Measurements from ENCODE around the gene PAIP2.
A peak's percentile ranks its signal among the peaks of the same experiment; 100 is the strongest.
"Not testable (repeated sequence)": the region's sequence is repeated elsewhere in the genome, so short reads cannot be mapped to it uniquely, and the experiment has no call there.

The PAIP2 gene

GRCh38 chr5:139392324-139392677 is 50.6 kb downstream of the PAIP2 start:
- DNase-seq (ENCODE audit: low spot score): no peak

- peak; percentile 97 for DNase-seq (ENCODE audit: low spot score)
Measured at GRCh38 chr5:139392678-139393496, 51.2 kb downstream of the PAIP2 start.

DNA sequence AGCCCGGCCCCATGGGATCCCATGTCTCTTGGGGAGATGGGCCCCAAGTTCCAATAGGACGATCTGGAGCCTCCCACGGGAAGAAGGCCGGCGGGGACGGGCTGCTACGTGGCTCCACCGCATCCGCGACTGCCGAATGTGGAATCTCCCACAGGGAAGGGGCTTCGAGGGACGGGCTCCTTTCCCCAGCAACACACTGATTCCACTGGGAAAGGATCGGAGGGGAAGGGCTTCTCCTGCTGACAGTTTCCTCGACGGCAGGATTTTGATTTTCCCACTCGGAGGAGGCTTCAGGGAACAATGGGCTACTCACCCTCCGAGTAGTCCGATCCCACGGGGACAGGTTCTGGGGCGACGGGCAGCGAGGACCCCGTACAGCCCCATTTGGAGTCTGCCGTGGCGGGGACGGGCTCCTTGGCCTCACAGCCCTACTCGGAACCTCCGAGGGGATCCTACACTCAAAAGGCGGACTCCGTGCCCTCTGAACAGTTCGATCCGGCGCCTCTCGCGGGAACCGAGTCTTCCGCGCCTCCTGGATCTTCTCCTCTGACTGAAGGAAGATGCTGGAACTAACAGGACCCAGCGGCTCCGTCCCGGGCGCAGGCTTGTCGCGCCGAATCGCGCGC is 52.0 kb downstream of the PAIP2 start:
- DNase-seq (ENCODE audit: low spot score): no peak

GRCh38 chr5:139394123-139394653 is 52.5 kb downstream of the PAIP2 start:
- no peak for DNase-seq (ENCODE audit: low spot score)

- DNase-seq (ENCODE audit: low spot score): no peak
Measured at GRCh38 chr5:139394654-139395566, 53.3 kb downstream of the PAIP2 start, which contains the start of gene PROB1. Gene PROB1 (minus strand): TSS chr5:139395104. CDS start chr5:139395081, 23 bp downstream.

DNA sequence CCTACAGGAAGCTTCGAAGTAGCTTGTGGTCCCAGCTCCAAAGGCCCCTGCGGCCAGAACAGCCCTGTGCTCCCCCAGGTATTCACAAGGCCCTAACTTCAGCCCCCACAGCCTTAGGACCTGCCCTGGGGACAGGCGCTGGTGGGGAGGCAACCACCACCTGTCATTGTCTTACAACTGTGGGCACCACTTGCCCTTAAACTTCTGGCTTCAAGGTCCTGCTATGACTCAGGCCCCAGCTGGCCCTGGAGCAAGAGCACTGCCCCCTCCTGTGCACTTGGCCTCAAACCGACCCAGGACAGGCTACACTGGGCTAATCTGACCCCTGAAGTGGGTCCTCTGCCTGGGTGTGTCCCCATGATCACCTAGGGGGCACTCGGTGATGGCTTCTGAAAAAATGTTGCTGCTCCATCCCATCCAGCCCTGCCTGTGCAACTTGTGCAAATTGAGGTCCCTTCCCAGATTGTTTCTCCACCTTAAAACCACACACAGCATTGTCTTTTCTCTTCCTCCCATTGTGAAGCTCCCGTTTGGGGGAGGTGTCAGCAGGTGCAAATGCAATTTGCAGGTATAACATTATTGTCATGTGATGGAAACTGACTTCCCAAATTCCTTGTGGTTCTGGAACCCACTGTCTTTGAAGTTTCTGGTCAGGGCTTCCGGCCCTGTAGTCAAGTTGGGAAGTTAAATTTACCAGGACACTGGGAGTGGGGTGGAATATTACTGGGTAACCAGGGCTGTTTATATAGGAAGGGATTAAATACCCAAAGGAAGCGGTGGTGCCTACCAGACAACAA is 54.4 kb downstream of the PAIP2 start:
- no peak for DNase-seq (ENCODE audit: low spot score)

GRCh38 chr5:139396691-139397090 is 55.0 kb downstream of the PAIP2 start:
- DNase-seq (ENCODE audit: low spot score): no peak

DNA sequence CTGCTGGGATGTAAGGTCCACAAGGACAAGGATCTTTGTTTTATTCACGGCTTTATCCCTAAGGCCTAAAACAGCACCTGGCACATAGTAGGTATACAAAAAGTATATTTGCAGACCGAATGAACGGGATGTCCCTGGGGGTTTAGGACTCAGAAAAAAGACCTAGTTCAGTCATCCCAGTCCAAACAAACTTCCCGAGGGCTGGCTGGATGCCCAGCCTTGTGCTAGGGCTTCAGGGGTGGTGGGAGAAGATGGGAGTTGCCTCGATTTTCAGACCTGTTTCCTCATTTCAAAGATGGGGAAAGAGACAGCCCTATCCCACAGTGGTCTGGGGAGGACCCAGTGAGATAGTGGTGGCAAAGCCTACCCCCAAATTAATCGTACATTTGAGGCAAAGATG is 56.3 kb downstream of the PAIP2 start:
- no peak for DNase-seq (ENCODE audit: low spot score)

DNA sequence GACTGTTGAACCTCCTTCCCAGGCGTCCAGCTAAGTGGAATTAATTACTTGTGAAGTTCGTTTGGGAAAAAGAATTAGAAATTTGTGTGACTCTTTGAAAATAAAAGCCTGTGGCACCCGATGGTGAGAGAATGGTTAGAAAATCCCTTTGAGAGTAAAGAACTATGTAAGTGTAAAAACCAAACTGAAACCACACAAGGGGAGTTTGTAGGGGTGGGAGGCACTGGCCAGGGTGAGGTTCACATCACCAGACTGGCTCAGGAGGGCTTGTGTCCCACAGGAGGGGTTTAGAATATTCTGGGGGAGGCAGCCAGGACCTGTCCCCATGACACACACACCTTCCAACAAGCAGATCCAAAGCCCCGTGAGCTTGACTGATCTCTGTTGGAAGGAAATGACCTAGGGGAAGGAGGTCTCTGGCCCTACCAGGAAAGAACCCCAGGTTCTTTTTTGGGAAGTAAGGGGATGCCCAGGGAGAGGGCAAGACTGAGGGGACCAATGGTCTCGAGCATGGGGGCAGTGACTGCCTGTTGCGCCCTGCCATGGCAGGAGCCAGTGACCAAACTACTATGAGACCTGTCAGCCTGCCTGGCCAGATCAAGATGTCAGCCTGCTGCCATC is 58.0 kb downstream of the PAIP2 start:
- DNase-seq (ENCODE audit: low spot score): no peak

- DNase-seq (ENCODE audit: low spot score): no peak
Measured at GRCh38 chr5:139401546-139401945, 59.9 kb downstream of the PAIP2 start.

- DNase-seq (ENCODE audit: low spot score): peak; percentile 77
Measured at GRCh38 chr5:139402561-139403158, 61.0 kb downstream of the PAIP2 start.

DNA sequence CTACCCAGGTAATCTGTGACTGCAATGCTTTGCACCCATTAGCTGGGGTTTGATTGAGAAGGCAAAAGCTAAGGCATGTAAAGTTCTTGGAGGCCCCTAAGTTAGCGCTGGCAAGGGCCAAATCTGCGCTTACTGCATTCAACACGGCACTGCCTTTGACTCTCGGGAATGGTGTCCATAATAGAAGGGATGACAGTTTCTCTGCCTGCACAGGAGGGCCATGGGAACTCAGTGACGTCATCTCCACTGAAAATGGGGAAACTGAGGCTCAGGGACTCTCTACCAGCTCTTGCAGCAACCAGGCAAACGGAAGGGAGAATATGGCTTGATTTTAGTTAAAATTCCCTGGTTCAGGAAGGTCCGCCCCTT is 61.7 kb downstream of the PAIP2 start:
- DNase-seq (ENCODE audit: low spot score): no peak

GRCh38 chr5:139403787-139404483 is 62.3 kb downstream of the PAIP2 start, which contains the start of gene SPATA24:
Gene SPATA24 (minus strand): TSS chr5:139404089. CDS start chr5:139404060, 29 bp downstream.
- peak; percentile 94 for DNase-seq (ENCODE audit: low spot score)

- DNase-seq (ENCODE audit: low spot score): no peak
Measured at GRCh38 chr5:139404484-139404840, 62.8 kb downstream of the PAIP2 start.

GRCh38 chr5:139406963-139407362 is 65.3 kb downstream of the PAIP2 start:
- DNase-seq (ENCODE audit: low spot score): no peak

- no peak for DNase-seq (ENCODE audit: low spot score)
Measured at GRCh38 chr5:139407517-139407916, 65.9 kb downstream of the PAIP2 start.

DNA sequence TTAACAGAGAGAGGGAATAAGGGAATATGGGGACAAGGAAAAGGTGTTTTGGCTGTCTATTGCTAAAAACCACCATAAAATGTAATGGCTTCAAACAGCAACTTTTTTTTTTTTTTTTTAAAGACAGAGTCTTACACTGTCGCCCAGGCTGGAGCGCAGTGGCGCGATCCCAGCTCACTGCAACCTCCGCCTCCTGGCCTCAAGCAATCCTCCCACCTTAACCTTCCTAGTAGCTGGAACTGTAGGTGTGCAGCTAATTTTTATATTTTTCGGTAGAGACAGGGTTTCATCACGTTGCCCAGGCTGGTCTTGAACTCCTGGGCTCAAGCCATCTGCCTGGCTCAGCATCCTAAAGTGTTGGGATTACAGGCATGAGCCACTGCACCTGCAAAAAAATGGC is 66.5 kb downstream of the PAIP2 start:
- DNase-seq (ENCODE audit: low spot score): no peak

DNA sequence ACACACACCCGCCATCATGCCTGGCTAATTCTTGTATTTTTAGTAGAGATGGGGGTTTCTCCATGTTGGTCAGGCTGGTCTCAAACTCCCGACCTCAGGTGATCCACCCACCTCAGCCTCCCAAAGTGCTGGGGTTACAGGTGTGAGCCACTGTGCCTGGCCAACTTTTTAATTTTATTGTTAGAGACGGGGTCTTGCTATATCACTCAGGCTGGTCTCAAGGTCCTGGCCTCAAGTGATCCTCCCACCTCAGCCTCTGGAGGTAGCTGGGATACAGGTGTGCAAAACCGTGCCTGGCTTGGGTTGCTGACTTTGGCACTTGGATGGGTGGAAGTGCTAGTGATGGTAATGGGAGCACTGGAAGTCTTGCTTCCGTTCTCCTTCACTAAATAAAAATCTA is 67.5 kb downstream of the PAIP2 start:
- not testable (repeated sequence) for DNase-seq (ENCODE audit: low spot score)

DNA sequence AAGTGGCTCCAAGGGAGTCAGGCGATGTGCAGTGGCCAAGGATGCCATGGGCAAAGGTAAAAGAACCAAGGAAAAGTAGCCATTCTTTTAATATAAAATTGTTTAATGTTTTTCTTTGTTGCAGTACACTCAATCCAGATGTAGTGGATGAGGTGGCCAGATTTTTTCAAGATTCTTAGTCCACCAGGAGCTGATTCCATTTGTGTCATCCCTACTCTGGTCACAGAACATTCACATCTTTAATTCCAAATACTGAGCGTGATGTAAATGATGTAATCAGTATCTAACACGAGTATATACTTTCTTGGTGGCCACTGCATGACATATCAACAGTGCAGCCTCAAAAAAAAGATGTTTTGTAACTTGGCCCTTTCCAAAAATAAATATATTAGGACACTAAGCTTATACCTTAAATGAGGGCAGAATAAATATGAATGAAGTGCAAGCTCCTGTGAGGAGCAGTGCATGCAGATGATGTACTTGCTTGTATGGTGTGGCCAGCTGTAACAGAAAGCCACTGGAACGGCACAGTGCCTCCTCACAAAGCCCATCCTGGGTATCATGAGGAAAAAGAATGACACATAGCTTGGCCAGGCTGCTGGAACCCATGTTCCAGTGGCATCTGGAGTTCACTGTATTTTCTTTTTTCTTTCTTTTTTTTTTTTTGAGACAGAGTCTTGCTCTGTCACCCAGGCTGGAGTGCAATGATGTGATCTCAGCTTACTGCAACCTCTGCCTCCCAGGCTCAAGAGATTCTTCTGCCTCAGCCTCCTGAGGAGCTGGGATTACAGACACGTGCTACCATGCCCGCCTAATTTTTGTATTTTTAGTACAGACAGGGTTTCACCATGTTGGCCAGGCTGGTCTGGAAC is 68.7 kb downstream of the PAIP2 start:
- no peak for DNase-seq (ENCODE audit: low spot score)
